DND-41 (cell line): ENCODE measurements around the gene GALNT12.

Experiments used
- ATAC-seq: fragments of 200-7000 bp; cut with Tn5 transposase; 3 replicates; pipeline ENCODE4 v1.9.1; 2021; ENCODE audit warnings: low read depth; ENCODE audit not compliant: insufficient read depth
- DNase-seq: peaks from one replicate; pipeline ENCODE4 v3.0.0-alpha.2; 2020
- H2AFZ ChIP-seq: 2 replicates; pipeline ENCODE4 v1.6.0; 2012; ENCODE audit warnings: low read depth, low read length
- H3K27ac ChIP-seq: 2 replicates; pipeline ENCODE4 v1.5.1; 2012; ENCODE audit warnings: low read length, inconsistent platforms
- H3K27me3 ChIP-seq: fragments of 200-600 bp; sonication (generic); 2 replicates; pipeline ENCODE4 v1.6.0; 2012; ENCODE audit warnings: low read length, mild to moderate bottlenecking, inconsistent platforms; ENCODE audit not compliant: insufficient read depth, poor library complexity
- H3K36me3 ChIP-seq: 2 replicates; pipeline ENCODE4 v1.5.1; 2012; ENCODE audit warnings: low read length, inconsistent platforms; ENCODE audit not compliant: insufficient read depth
- H3K4me1 ChIP-seq: 2 replicates; pipeline ENCODE4 v1.5.1; 2012; ENCODE audit warnings: mild to moderate bottlenecking, low read length; ENCODE audit not compliant: insufficient read depth
- H3K4me2 ChIP-seq: 2 replicates; pipeline ENCODE4 v1.6.0; 2012; ENCODE audit warnings: mild to moderate bottlenecking, moderate library complexity, low read length, inconsistent platforms; ENCODE audit not compliant: insufficient read depth
- H3K4me3 ChIP-seq, 2 experiments: fragments of 200-600 bp in 1 of 2; shearing (Covaris generic) in 1 of 2; 2 replicates each; pipeline ENCODE4 v1.5.1; 2012 to 2016; ENCODE audit warnings: inconsistent platforms in 2 of 2, low read length in 2 of 2, mild to moderate bottlenecking in 2 of 2, low read depth in 1 of 2, moderate library complexity in 1 of 2
- H3K79me2 ChIP-seq: 2 replicates; pipeline ENCODE4 v1.6.0; 2012; ENCODE audit warnings: low read length, inconsistent platforms; ENCODE audit not compliant: insufficient read depth
- H3K9ac ChIP-seq: 2 replicates; pipeline ENCODE4 v1.6.0; 2012; ENCODE audit warnings: low read depth, mild to moderate bottlenecking, inconsistent platforms, low read length, moderate library complexity
- H3K9me3 ChIP-seq: 2 replicates; pipeline ENCODE4 v1.5.1; 2012; ENCODE audit warnings: low read length, moderate library complexity, mild to moderate bottlenecking, inconsistent platforms; ENCODE audit not compliant: insufficient read depth, severe bottlenecking
- H4K20me1 ChIP-seq: 2 replicates; pipeline ENCODE4 v1.6.0; 2012; ENCODE audit warnings: low read length; ENCODE audit not compliant: insufficient read depth
- CTCF ChIP-seq: IDR thresholded peaks from 2 replicates; pipeline ENCODE4 v1.5.1; 2012; ENCODE audit warnings: borderline replicate concordance, low read length, moderate library complexity, mild to moderate bottlenecking; ENCODE audit not compliant: poor library complexity, severe bottlenecking; ENCODE audit errors: extremely low read depth
- EZH2 ChIP-seq: IDR thresholded peaks from 3 replicates; pipeline ENCODE4 v1.6.1; 2012; ENCODE audit warnings: borderline replicate concordance, low read depth, mild to moderate bottlenecking, moderate library complexity, low read length, inconsistent platforms; ENCODE audit not compliant: severe bottlenecking

The GALNT12 gene

DNA sequence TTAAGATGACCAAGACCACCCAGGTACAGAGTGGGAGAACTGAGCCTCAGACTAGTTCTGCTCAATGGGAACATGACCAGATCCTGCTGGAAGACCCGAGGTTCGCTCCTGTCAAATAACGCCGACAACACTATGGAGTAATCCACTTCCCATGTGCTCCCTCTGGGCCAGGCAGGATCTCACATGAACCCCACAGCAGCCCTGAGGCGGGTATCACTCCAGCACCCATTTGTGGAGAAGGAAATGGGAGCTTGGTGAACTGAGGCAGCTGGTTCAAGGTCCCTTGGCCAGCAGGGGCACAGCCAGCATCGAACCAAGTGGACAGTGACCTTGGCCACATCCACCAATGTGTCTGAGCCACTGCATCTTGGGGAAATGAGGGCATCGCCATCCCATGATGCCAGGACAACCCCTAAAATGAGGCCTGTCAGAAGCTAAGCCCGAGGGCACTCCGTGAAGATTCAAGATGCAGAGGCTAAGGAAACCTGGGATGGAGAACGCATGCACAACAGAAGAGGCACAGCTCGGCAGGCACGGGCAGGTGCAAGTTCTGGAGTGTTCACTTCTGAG lies 19.6 kb upstream of the GALNT12 start:
- H3K4me2 ChIP-seq = no peak overlapping the region
- DNase-seq (no peak), ATAC-seq (no peak)
- no peak overlapping the region for H3K4me3 ChIP-seq
- H4K20me1 ChIP-seq = no peaks in the 10 kb centered on the region
- no peaks in the 10 kb centered on the region for H3K9me3 ChIP-seq
- no peaks in the 10 kb centered on the region for H3K79me2 ChIP-seq
- no peak overlapping the region for H3K9ac ChIP-seq
- H2AFZ ChIP-seq = no peak overlapping the region
- no peak overlapping the region for H3K27ac ChIP-seq
- no peaks in the 10 kb centered on the region for H3K27me3 ChIP-seq
- TF ChIP-seq CTCF (no peak), EZH2 (no peak)
- peaks cover 3% of the 10 kb centered on the region; the same call in 1 of the 2 replicates for H3K36me3 ChIP-seq
- no peaks in the 10 kb centered on the region for H3K4me1 ChIP-seq

DNA sequence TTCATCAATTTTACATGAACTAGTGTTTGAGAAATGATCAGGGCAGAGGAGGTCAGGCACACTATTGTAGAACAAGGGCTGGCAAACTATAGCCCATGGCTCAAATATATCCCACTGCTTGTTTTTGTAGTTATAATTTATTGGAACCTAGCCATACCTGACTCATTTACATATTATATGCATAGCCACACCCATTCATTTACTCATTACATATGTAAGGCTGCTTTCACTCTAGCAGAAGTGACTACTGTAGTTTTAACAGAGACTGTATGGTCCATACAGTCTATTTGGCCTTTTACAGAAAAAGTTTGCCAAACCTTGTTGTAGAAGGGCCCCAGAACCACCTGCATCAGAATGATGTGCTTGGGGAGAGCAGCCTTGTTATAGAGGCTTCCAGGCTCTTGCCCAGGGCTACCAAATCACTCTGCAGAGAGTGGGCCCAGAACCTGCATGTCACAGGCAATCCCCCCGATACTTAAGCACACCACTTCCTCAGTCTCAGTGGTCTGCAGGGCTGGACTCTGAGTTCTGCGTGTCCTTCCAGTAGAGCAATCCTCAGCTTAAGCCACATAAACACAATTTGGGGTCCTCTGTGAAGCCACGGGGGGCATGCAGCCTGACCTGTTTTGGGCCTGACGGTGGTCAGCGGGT lies 17.9 kb upstream of the GALNT12 start:
- Histone ChIP-seq H2AFZ (no peak overlapping the region), H3K9me3 (no peaks in the 10 kb centered on the region), H3K27ac (no peak overlapping the region), H3K79me2 (no peaks in the 10 kb centered on the region), H3K9ac (no peak overlapping the region), H4K20me1 (no peaks in the 10 kb centered on the region), H3K4me3 (no peak overlapping the region), H3K4me2 (no peak overlapping the region), H3K27me3 (no peaks in the 10 kb centered on the region), H3K4me1 (0 out of 2 replicates have a peak, but pooled peaks cover under 1% of the 10 kb centered on the region), H3K36me3 (peaks cover 3% of the 10 kb centered on the region; the same call in 1 of the 2 replicates)
- no peak for ATAC-seq
- TF ChIP-seq EZH2 = no peak
- TF ChIP-seq CTCF = no peak
- no peak for DNase-seq

DNA sequence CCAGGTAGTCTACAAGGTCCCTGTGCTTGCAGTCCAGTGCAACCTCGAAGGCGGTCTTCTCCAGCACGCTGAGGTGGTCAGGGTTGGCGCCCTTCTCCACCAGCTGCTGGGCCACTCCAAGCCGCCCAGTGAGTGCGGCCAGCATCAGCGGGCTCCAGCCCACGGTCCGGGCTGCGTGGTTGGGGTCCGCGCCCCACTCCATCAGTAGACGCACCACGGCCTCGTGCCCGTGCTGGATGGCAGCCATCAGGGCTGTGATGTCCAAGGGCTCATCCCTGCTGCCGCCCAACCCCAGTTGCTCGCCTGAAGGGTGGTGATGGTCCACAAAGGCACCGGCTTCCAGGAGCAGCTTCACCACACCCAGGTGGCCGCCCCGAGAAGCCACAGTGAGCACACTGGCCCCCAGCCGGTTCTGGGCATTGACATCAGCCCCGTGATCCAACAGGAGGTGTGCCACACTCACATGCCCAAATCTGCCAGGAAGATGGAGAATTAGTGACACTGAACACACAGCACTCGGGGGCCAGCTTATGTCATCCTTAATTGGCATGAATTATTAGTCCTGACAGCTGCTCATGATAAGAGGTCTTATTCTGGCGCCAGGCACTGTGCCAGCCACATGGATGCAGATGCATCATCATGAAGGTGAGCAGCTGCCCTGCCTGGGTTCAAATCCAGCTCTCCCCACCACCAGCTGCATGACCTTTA lies 17.2 kb upstream of the GALNT12 start:
- no peak overlapping the region for H3K27ac ChIP-seq
- no peaks in the 10 kb centered on the region for H3K9me3 ChIP-seq
- peaks cover under 1% of the 10 kb centered on the region for H3K27me3 ChIP-seq
- DNase-seq = no peak
- no peaks in the 10 kb centered on the region for H3K79me2 ChIP-seq
- H3K4me3 ChIP-seq = no peak overlapping the region
- TF ChIP-seq EZH2 (no peak), CTCF (no peak)
- H3K4me2 ChIP-seq = no peak overlapping the region
- peaks cover 3% of the 10 kb centered on the region; the same call in 1 of the 2 replicates for H3K36me3 ChIP-seq
- no peak for ATAC-seq
- no peak overlapping the region for H2AFZ ChIP-seq
- H3K9ac ChIP-seq = no peak overlapping the region
- H4K20me1 ChIP-seq = no peaks in the 10 kb centered on the region
- H3K4me1 ChIP-seq = peaks cover 7% of the 10 kb centered on the region
